NCI-H1417 treated with DMSO at 0.1 percent for 48 hours (cell line): ENCODE data around the gene RNF121.

Experiments
- DNase-seq: peaks from one replicate; lab custom pipeline; 2025; lab: John Stamatoyannopoulos, UW

Gene RNF121

GRCh38 chr11:72039031-72039855 lies 110.4 kb downstream of the RNF121 start:
- no peak for DNase-seq

- DNase-seq = no peak
Measured at GRCh38 chr11:72039856-72040401, 111.1 kb downstream of the RNF121 start.

- peak; percentile 91 for DNase-seq
Measured at GRCh38 chr11:72040491-72041363, 111.9 kb downstream of the RNF121 start.

- DNase-seq = peak; percentile 34
Measured at GRCh38 chr11:72041364-72042063, 112.7 kb downstream of the RNF121 start.

GRCh38 chr11:72042064-72042745 lies 113.4 kb downstream of the RNF121 start:
- DNase-seq = no peak

GRCh38 chr11:72045849-72046248 lies 117.0 kb downstream of the RNF121 start:
- DNase-seq = no peak
